HS-27A (cell line): ENCODE results near the gene TRMT11.
A peak's percentile ranks its signal among the peaks of the same experiment; 100 is the strongest.
"Not testable (repeated sequence)": the region's sequence is repeated elsewhere in the genome, so short reads cannot be mapped to it uniquely, and the experiment has no call there.

ENCODE experiments used
- DNase-seq: peaks from one replicate; pipeline ENCODE4 v3.0.0-alpha.2; 2012; ENCODE audit warnings: low read depth, missing footprints

The TRMT11 gene

GRCh38 chr6:125956506-125957390 lies 29.6 kb upstream of the TRMT11 start, which contains the start of gene HINT3:
HINT3 (plus strand) TSS chr6:125956770; CDS start chr6:125956978, 208 bp downstream.
- peak; percentile 99 for DNase-seq

GRCh38 chr6:125957391-125957693 lies 29.0 kb upstream of the TRMT11 start:
- DNase-seq = no peak

GRCh38 chr6:125957845-125958244 lies 28.5 kb upstream of the TRMT11 start:
- DNase-seq = no peak

GRCh38 chr6:125959041-125959440 lies 27.3 kb upstream of the TRMT11 start:
- no peak for DNase-seq

- DNase-seq = no peak
These were observed 25.2 kb upstream of the TRMT11 start for GRCh38 chr6:125961117-125961516.

- DNase-seq = no peak
These were observed 23.3 kb upstream of the TRMT11 start for GRCh38 chr6:125962900-125963497.

GRCh38 chr6:125963817-125964216 lies 22.5 kb upstream of the TRMT11 start:
- DNase-seq = no peak

- DNase-seq = no peak
These were observed 19.8 kb upstream of the TRMT11 start for GRCh38 chr6:125966569-125966968.

- DNase-seq = no peak
These were observed 17.8 kb upstream of the TRMT11 start for GRCh38 chr6:125968493-125968892.

- no peak for DNase-seq
These were observed 15.6 kb upstream of the TRMT11 start for GRCh38 chr6:125970760-125971159.

- not testable (repeated sequence) for DNase-seq
These were observed 13.9 kb upstream of the TRMT11 start for GRCh38 chr6:125972478-125972877.

- DNase-seq = no peak
These were observed 12.0 kb upstream of the TRMT11 start for GRCh38 chr6:125974214-125974866.

- no peak for DNase-seq
These were observed 7.2 kb upstream of the TRMT11 start for GRCh38 chr6:125979101-125979500.

GRCh38 chr6:125981571-125982185 lies 4.7 kb upstream of the TRMT11 start:
- no peak for DNase-seq

GRCh38 chr6:125983246-125983945 lies 2.9 kb upstream of the TRMT11 start:
- DNase-seq = no peak

- DNase-seq = no peak
These were observed 2.0 kb upstream of the TRMT11 start for GRCh38 chr6:125984311-125984710.

GRCh38 chr6:125985522-125985921 lies 818 bp upstream of the TRMT11 start:
- DNase-seq = no peak

- no peak for DNase-seq
These were observed 400 bp upstream of the TRMT11 start for GRCh38 chr6:125985979-125986300.

- no peak for DNase-seq
These were observed 782 bp downstream of the TRMT11 start for GRCh38 chr6:125987026-125987617.

GRCh38 chr6:125988280-125988679 lies 1.9 kb downstream of the TRMT11 start:
- no peak for DNase-seq

- no peak for DNase-seq
These were observed 3.3 kb downstream of the TRMT11 start for GRCh38 chr6:125989631-125990030.

- no peak for DNase-seq
These were observed 5.3 kb downstream of the TRMT11 start for GRCh38 chr6:125991653-125992052.
